Sigmoid colon (tissue), 4 donors: ENCODE measurements around the gene FSD2.

Source experiments
- EP300 ChIP-seq, 4 donors: sonication (generic); formaldehyde crosslinking; IDR thresholded peaks; one replicate each; pipeline ENCODE4 v1.6.1; 2017; ENCODE audit warnings: antibody characterized with exemption in 4 of 4
- POLR2AphosphoS5 ChIP-seq, 4 donors: sonication (generic); formaldehyde crosslinking; IDR thresholded peaks; one replicate each; pipeline ENCODE4 v1.6.1; 2017; ENCODE audit warnings: antibody characterized with exemption in 4 of 4
- TF ChIP-seq, protein P1 (sequence below), 4 experiments: fragments of 450-650 bp in 3 of 4; fragments of 200-600 bp in 1 of 4; IDR thresholded peaks; one replicate each; pipeline ENCODE4 v1.5.1; 2016 to 2019; ENCODE audit warnings: antibody characterized with exemption in 4 of 4, mild to moderate bottlenecking in 3 of 4, moderate library complexity in 2 of 4

DNA sequence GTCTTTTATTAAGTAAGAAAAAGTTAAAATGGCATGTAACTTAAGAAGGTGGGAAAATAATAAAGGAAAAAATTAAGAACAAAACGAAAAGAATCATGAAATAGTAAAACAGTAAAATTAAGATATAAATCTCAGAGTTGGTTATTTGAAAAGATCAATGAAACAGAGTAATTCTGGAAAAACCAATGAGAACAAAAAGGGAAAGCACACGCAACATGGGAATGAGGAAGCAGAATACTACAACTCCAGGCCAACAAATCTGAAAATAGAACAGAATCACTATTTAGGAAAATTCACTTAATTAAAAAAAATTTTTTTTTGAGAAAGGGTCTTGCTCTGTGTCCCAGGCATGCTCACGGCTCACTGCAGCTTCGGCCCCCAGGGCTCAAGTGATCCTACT is 34.3 kb upstream of the FSD2 start:
- TF ChIP-seq, protein P1, sequence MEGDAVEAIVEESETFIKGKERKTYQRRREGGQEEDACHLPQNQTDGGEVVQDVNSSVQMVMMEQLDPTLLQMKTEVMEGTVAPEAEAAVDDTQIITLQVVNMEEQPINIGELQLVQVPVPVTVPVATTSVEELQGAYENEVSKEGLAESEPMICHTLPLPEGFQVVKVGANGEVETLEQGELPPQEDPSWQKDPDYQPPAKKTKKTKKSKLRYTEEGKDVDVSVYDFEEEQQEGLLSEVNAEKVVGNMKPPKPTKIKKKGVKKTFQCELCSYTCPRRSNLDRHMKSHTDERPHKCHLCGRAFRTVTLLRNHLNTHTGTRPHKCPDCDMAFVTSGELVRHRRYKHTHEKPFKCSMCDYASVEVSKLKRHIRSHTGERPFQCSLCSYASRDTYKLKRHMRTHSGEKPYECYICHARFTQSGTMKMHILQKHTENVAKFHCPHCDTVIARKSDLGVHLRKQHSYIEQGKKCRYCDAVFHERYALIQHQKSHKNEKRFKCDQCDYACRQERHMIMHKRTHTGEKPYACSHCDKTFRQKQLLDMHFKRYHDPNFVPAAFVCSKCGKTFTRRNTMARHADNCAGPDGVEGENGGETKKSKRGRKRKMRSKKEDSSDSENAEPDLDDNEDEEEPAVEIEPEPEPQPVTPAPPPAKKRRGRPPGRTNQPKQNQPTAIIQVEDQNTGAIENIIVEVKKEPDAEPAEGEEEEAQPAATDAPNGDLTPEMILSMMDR (IDR thresholded peaks at IDR 0.05): no peak
- TF ChIP-seq POLR2AphosphoS5 (IDR thresholded peaks at IDR 0.05) (no peak), EP300 (IDR thresholded peaks at IDR 0.05) (no peak)
